Measurements from ENCODE around the gene HS3ST3A1.
A peak's percentile ranks its signal among the peaks of the same experiment; 100 is the strongest.
"Not testable (repeated sequence)": the region's sequence is repeated elsewhere in the genome, so short reads cannot be mapped to it uniquely, and the experiment has no call there.

The HS3ST3A1 gene

GRCh38 chr17:13508896-13509295 is 92.8 kb downstream of the HS3ST3A1 start:
- DNase-seq (ENCODE audit: low read depth) = no peak
- no peak overlapping the region for H3K4me3 ChIP-seq (ENCODE audit: low read depth, low read length)

DNA sequence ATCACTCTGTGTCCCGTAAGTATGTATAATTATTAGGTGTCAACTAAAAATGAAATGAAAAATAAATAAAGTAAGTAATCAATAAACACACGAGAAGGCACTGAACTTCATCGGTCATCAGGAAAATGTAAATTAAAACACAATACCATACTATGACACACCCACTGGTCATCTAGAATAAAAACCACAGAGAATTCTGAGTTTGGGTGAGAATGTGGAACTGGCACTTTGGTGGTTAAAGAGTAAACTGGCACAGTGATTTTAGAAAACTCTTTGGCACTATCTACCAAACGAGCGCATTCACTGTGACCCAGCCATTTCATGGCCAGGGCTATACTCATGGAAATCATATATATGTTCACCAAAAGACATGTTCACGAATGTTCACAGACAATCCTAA is 98.2 kb downstream of the HS3ST3A1 start:
- no peak overlapping the region for H3K4me3 ChIP-seq (ENCODE audit: low read depth, low read length)
- DNase-seq (ENCODE audit: low read depth) = no peak

DNA sequence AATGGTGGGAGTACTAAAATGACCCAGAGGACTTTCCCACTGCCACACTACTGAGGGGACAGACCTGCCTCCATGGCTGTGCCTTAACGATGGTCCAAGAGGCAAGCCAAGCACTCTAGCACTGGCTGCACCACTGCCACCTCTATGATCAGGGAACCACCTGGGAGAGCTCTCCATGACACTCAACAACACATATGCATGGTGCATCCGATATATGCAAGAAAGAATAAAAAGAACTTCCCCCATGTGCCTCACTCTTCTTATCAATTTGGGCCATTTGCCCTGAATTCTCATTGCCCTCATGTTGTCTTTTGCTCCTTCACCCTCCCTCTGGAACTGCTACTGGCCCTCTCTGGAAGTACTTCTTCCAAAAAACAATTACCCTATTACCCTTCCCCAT is 99.5 kb downstream of the HS3ST3A1 start:
- H3K4me3 ChIP-seq (ENCODE audit: low read depth, low read length) = no peak overlapping the region
- DNase-seq (ENCODE audit: low read depth) = no peak

GRCh38 chr17:13500947-13501346 is 100.8 kb downstream of the HS3ST3A1 start:
- DNase-seq (ENCODE audit: low read depth) = no peak
- no peak overlapping the region for H3K4me3 ChIP-seq (ENCODE audit: low read depth, low read length)

DNA sequence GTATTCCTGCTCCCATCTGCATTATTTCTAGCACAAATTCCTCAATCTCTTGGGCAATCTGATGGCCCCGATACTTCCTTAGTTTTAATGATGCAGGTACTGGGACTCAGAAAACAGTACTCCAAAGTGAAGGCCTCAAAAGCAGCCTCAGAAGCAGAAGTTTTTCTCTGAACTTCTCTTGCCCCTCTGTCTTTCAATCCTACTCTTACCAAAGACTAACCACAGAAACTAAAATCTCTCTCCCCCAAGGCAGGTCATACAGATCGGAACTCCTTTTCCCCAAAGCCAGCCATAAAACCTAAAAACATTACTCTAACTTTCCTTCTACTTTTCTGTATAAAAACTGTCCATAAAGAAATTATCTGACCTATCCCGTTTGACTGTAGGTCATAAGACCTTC is 103.5 kb downstream of the HS3ST3A1 start:
- DNase-seq (ENCODE audit: low read depth) = no peak
- H3K4me3 ChIP-seq (ENCODE audit: low read depth, low read length) = no peak overlapping the region

GRCh38 chr17:13496553-13497056 is 105.1 kb downstream of the HS3ST3A1 start:
- not testable (repeated sequence) for DNase-seq (ENCODE audit: low read depth); H3K4me3 ChIP-seq (ENCODE audit: low read depth, low read length)

DNA sequence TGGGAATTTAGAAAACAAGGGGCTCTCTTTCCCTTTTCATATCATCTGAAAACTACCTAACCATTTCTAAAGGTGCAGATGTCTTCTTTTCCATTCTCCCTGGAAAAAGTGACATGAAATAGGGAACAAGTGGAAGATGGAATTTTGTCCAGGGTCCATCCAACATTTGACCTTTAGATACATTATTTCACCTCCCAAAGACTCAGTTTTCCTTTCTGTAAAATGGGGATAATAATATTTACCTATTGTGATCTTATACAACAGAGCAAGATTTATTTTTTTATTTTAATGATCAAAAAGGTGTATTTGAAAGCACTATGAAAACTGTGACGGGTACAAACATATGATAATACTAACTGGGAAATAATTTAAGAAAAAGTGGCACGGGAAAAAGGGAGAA is 106.3 kb downstream of the HS3ST3A1 start:
- DNase-seq (ENCODE audit: low read depth) = no peak
- H3K4me3 ChIP-seq (ENCODE audit: low read depth, low read length) = no peak overlapping the region

- DNase-seq (ENCODE audit: low read depth) = no peak
- no peak overlapping the region for H3K4me3 ChIP-seq (ENCODE audit: low read depth, low read length)
Observed at GRCh38 chr17:13492737-13493122, 109.0 kb downstream of the HS3ST3A1 start.

GRCh38 chr17:13491916-13492736 is 109.6 kb downstream of the HS3ST3A1 start:
- no peak overlapping the region for H3K4me3 ChIP-seq (ENCODE audit: low read depth, low read length)
- no peak for DNase-seq (ENCODE audit: low read depth)

- DNase-seq (ENCODE audit: low read depth) = no peak
- no peak overlapping the region for H3K4me3 ChIP-seq (ENCODE audit: low read depth, low read length)
Observed at GRCh38 chr17:13491491-13491890, 110.2 kb downstream of the HS3ST3A1 start.

DNA sequence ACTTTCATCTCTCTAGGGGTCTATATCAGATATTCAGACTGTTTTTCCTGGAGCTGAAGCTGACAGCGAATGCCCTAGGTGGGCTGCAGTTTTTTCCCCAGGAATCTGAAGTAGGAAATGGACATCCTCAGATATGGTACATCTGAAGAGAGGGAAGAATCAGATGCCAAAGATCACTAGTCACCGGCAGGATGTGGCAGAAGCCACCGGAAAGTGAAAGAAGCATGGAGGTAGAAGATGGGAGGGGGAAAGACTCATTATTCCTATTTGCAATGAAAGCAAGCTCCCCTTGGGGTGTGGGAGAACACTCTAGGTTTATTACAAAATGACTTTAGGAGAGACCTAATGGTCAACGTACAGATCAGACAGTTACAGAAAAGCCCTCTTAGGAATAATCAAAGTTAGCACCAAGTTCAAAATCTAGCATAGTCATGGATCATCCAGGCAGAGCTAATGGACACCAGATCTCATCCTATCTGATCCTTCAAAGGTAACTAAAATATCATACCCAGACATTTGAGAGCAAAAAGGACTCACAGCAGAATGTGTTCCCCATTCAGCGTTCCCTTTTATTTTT is 110.7 kb downstream of the HS3ST3A1 start:
- H3K4me3 ChIP-seq (ENCODE audit: low read depth, low read length) = no peak overlapping the region
- no peak for DNase-seq (ENCODE audit: low read depth)

DNA sequence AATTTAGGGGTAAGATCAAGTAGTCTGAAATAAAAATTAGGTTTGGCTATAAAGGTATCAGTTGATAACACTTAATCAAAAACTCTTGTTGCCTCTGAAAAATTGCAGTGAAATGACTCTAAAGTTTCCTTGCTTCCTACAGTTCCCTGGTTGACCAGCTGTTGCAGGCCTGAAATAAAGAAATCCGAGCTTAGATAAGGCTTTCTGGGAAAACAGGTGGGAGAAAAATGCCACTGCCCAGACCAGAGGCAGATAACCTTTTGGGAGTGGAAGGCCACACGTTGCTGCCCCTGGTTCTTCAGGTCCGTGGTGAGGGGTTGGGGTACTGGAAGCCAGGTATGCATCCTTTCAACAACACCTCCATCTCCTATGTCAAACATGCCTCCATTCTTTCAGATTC is 111.3 kb downstream of the HS3ST3A1 start:
- no peak overlapping the region for H3K4me3 ChIP-seq (ENCODE audit: low read depth, low read length)
- no peak for DNase-seq (ENCODE audit: low read depth)

DNA sequence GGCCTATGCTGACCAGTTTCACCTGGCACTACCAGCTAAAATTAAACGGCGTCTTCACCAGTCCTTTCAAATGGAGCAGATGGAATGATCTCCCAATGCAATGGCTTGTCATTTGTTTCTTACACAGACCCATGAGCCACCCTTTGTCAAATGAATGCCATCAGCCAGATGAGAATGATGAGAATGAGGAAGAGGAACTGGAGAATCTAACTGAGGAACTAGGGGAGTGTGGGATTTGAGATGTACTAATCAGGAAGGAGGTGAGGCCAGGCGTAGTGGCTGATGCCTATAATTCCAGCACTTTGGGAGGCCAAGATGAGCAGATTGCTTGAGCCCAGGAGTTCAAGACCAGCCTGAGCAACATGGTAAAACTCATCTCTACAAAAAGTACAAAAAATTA is 116.4 kb downstream of the HS3ST3A1 start:
- no peak for DNase-seq (ENCODE audit: low read depth)
- H3K4me3 ChIP-seq (ENCODE audit: low read depth, low read length) = no peak overlapping the region

DNA sequence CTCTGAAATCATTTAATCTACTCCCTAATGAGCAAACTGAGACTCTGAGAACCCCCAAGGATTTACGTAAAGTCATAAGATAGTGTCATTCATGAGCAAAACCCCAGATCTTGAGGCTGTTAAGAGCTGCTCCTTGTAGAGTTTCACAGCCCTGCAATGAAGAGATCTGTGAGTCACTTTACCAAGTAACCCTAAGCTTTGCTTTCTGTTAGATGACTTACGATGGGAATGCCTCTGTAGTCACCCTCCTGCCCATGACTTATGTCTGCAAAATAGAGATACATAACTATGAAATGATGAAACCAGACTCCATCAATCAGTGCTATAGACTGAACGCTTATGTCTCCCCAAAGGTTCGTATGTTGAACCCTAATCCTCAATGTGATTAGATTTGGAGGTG is 117.7 kb downstream of the HS3ST3A1 start:
- no peak for DNase-seq (ENCODE audit: low read depth)

DNA sequence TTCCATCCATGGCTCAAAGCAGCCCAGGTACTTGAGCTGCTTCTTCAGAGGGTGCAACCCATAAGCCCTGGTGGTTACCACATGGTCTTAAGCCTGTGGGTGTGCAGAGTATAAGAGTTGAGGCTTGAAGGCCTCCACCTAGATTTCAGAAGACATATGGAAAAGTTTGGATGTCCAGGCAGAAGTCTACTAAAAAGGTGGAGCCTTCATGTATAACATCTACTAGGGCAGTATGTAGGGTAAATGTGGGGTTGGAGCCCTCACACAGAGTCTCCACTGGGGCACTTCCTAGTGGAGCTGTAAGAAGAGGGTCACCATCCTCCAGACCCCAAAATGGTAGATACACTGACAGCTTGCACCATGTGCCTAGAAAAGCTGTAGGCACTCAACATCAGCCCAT is 120.9 kb downstream of the HS3ST3A1 start:
- H3K4me3 ChIP-seq (ENCODE audit: low read depth, low read length) = no peak overlapping the region
- DNase-seq (ENCODE audit: low read depth) = no peak

More for the DNA sequence above, 117.7 kb downstream of the HS3ST3A1 start:
- no peak overlapping the region for H3K4me3 ChIP-seq (ENCODE audit: low read depth, low read length)

- DNase-seq (ENCODE audit: low read depth) = no peak
- no peak overlapping the region for H3K4me3 ChIP-seq (ENCODE audit: low read depth, low read length)
Observed at GRCh38 chr17:13478326-13478830, 123.4 kb downstream of the HS3ST3A1 start.

GRCh38 chr17:13477180-13477611 is 124.5 kb downstream of the HS3ST3A1 start:
- no peak overlapping the region for H3K4me3 ChIP-seq (ENCODE audit: low read depth, low read length)
- DNase-seq (ENCODE audit: low read depth) = no peak

- no peak for DNase-seq (ENCODE audit: low read depth)
- H3K4me3 ChIP-seq (ENCODE audit: low read depth, low read length) = no peak overlapping the region
Observed at GRCh38 chr17:13476720-13477119, 125.0 kb downstream of the HS3ST3A1 start.

- H3K4me3 ChIP-seq (ENCODE audit: low read depth, low read length) = no peak overlapping the region
- DNase-seq (ENCODE audit: low read depth) = no peak
Observed at GRCh38 chr17:13475574-13476223, 126.0 kb downstream of the HS3ST3A1 start.

GRCh38 chr17:13474073-13474800 is 127.5 kb downstream of the HS3ST3A1 start:
- peak; percentile 50 for DNase-seq (ENCODE audit: low read depth)
- H3K4me3 ChIP-seq (ENCODE audit: low read depth, low read length) = no peak overlapping the region

Data from skeletal muscle cell (primary cell).